ENCODE results near the gene GRHPR.

GRHPR gene

GRCh38 chr9:37454238-37454637 lies 31.7 kb downstream of the GRHPR start:
- no peak overlapping the region for H3K4me3 ChIP-seq (ENCODE audit: low read depth, low read length)
- no peak for TF ChIP-seq CTCF (IDR thresholded peaks at IDR 0.05; ENCODE audit: borderline replicate concordance, insufficient read depth, low read depth, low read length)

DNA sequence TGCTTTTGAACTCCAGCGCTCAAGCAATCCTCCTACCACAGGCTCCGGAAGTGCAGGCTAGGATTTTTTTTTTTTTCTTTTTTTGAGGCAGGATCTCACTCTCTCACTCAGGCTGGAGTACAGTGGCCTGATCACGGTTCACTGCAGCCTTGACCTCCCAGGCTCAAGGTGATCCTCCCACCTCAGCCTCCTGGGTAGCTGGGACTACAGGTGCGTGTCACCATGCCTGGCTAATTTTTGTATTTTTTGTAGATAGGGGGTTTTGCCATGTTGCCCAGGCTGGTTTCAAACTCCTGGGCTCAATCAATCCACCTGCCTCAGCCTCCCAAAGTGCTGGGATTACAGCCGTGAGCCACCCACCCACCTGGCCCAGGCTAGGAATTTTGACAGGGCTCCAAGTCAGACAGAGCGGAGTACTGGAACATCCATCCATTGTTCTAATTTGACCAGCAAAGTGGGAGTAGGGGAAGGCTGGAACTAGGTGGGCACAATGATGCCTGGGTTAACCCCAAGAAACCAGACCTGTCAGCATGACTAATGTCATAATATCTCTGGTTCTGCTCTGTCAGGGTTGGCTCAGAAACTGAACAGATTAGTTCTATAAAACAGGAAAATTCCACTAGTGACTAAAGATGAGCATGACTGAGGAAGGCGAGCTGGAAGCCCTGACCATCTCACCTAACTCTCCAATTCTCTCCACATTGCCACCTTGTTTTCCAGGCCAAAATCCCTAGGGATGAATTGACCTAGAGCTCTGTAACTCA lies 33.6 kb downstream of the GRHPR start:
- no peak for TF ChIP-seq CTCF (IDR thresholded peaks at IDR 0.05; ENCODE audit: borderline replicate concordance, insufficient read depth, low read depth, low read length)
- H3K4me3 ChIP-seq (ENCODE audit: low read depth, low read length): no peak overlapping the region

DNA sequence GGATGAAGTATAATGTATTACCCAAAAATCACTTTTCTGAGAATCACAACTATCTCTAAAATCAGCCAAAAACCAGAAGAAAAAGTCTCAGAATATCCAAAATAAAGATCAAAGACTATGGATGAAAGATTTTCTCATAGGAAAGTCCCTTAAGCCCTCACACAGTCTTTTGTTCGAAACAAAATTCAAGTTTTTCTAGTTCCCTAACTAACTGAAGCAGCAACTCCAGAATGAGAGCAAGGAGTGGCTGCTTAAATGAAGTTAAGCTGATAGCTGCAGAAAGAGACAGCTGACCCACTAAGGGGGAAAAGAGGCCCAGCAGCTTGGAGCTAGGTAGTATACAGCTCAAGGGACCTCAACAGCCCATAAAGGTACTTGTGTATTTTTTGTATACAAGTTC lies 34.3 kb downstream of the GRHPR start:
- no peak for TF ChIP-seq CTCF (IDR thresholded peaks at IDR 0.05; ENCODE audit: borderline replicate concordance, insufficient read depth, low read depth, low read length)

DNA sequence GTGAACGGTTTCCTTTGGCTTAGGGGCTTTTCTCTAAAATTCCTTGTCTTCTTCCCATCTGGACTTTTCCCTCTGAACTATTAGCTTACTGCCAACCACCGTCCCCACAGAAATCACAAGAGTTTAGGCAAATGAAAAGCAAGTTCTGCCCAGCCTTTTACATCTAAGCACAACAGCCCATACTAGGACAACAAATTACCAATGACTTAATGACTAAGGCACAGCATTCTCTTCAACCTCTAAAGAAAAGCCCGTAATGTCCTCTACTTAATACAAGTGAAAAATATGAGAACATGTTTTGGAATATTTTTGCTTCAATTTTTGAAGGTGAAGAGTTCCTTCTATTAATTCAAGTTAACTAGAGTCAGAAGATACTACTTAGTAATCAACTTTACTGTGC lies 41.5 kb downstream of the GRHPR start:
- H3K4me3 ChIP-seq (ENCODE audit: low read depth, low read length): peak overlapping the region; percentile 92
- no peak for TF ChIP-seq CTCF (IDR thresholded peaks at IDR 0.05; ENCODE audit: borderline replicate concordance, insufficient read depth, low read depth, low read length)

More for the DNA sequence above, 34.3 kb downstream of the GRHPR start:
- no peak overlapping the region for H3K4me3 ChIP-seq (ENCODE audit: low read depth, low read length)

- no peak for TF ChIP-seq CTCF (IDR thresholded peaks at IDR 0.05; ENCODE audit: borderline replicate concordance, insufficient read depth, low read depth, low read length)
- H3K4me3 ChIP-seq (ENCODE audit: low read depth, low read length): peak overlapping the region; percentile 92
These were observed 42.1 kb downstream of the GRHPR start for GRCh38 chr9:37464426-37465248.

DNA sequence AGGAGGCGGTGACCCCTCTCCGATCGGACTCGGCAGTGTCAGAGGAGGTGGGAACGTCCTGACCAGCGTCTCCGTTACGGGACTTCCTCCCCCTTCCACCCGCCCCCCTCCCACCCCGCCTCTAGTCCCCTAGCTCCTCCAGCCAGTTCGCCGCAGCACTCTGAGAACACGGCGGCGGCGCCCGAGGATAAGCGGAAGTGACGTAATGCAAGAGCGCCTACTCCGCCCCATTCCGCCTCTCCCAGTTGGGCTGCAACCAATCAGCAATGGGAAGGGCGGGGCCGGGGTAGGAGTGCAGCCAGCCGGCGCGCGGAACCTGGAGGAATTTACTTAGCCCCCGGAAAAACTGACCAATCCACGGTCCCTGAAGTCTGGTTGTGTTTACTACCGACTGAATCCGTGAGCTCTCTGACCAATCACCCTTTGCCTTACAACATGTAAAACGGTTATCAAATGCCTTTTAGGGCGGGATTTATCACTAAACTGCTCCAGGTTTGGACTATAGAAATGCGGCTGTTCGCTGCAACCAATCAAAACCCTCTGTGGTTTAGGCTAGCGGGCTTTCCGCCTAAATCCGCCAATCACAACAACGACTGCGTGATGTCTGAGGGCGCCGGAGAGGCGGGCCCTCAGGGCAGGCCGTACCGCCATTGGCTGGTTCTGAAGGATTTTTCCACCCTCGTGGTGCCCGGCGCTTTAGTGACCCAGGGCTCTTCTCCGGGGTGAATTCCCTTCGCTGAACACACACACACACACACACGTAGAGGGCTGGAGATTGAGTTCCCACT lies 42.9 kb downstream of the GRHPR start, which contains the start of gene ZBTB5:
TSS of gene ZBTB5 (minus strand) at position 202 of the 788 bp plus-strand sequence. CDS start 22,899 bp downstream, outside the sequence.
- TF ChIP-seq CTCF (IDR thresholded peaks at IDR 0.05; ENCODE audit: borderline replicate concordance, insufficient read depth, low read depth, low read length): no peak
- peak within 1 kb of the TSS; percentile 92 for H3K4me3 ChIP-seq (ENCODE audit: low read depth, low read length)
